Ishikawa (cell line): ENCODE measurements around the gene TEX35.
A peak's percentile ranks its signal among the peaks of the same experiment; 100 is the strongest.

Experiments used
- CEBPB ChIP-seq: IDR thresholded peaks from 2 replicates; pipeline ENCODE4 v1.6.1; 2012
- CREB1 ChIP-seq: IDR thresholded peaks from 2 replicates; pipeline ENCODE4 v1.6.1; 2012; ENCODE audit warnings: low read depth
- EGR1 ChIP-seq: IDR thresholded peaks from 2 replicates; pipeline ENCODE4 v1.6.1; 2012
- EP300 ChIP-seq: IDR thresholded peaks from 2 replicates; pipeline ENCODE4 v1.6.1; 2012; ENCODE audit warnings: borderline replicate concordance
- FOXM1 ChIP-seq: IDR thresholded peaks from 2 replicates; pipeline ENCODE4 v1.6.1; 2012; ENCODE audit warnings: low read depth, borderline replicate concordance
- NFIC ChIP-seq: IDR thresholded peaks from 2 replicates; pipeline ENCODE4 v1.6.1; 2012
- RAD21 ChIP-seq: IDR thresholded peaks from 2 replicates; pipeline ENCODE4 v1.6.1; 2012; ENCODE audit warnings: low read depth
- TAF1 ChIP-seq: IDR thresholded peaks from 2 replicates; pipeline ENCODE4 v1.6.1; 2012; ENCODE audit warnings: low read depth, mild to moderate bottlenecking
- TCF12 ChIP-seq: IDR thresholded peaks from 2 replicates; pipeline ENCODE4 v1.6.1; 2012; ENCODE audit warnings: low read depth
- TEAD4 ChIP-seq: IDR thresholded peaks from 2 replicates; pipeline ENCODE4 v1.6.1; 2012
- YY1 ChIP-seq: IDR thresholded peaks from 2 replicates; pipeline ENCODE4 v1.6.1; 2012; ENCODE audit warnings: low read depth
- ZBTB7A ChIP-seq: IDR thresholded peaks from 2 replicates; pipeline ENCODE4 v1.6.1; 2012; ENCODE audit warnings: low read depth
- TF ChIP-seq, protein P1 (sequence below): IDR thresholded peaks from 2 replicates; pipeline ENCODE4 v1.6.1; 2012; ENCODE audit warnings: low read depth, mild to moderate bottlenecking
- TF ChIP-seq, protein P2 (sequence below): IDR thresholded peaks from 2 replicates; pipeline ENCODE4 v1.6.1; 2012
- TF ChIP-seq, protein P3 (sequence below): IDR thresholded peaks from 2 replicates; pipeline ENCODE4 v1.6.1; 2012

The TEX35 gene

DNA sequence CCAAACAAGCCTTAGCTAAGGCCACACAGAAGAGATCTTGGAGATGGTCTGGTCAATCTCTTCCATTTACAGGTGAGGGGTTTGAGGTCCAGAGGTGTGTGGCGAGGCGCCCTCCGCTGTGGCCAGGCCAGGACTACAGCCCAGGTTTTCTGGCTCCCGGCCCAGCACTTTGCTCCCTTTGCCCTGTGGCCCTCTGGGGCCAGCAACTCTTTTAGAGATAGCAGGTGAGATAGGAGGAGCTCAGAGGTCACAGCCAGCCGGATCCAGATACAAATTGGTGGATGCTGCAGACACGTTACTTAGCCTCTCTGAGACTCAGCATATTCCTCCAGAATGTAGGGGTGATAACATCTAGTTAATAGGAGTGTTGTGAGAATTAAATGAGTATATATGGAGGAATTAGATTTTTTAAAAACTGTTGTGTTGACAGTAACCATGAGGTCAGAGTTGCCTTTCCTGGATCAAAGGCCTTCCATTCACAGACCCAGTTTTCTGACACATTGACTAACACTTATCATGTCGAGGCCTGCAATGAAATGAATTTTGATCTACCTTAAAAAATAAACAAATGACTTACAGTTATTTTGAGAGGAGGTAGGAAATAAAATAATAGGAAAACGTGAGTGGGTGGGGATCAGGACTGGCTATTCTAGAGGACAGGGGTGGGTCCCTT lies 16.6 kb downstream of the TEX35 start:
- TF ChIP-seq ZBTB7A (no peak), EP300 (no peak), TAF1 (no peak), YY1 (no peak), FOXM1 (no peak), NFIC (no peak), RAD21 (no peak), CEBPB (no peak)
- TF ChIP-seq, protein P1, sequence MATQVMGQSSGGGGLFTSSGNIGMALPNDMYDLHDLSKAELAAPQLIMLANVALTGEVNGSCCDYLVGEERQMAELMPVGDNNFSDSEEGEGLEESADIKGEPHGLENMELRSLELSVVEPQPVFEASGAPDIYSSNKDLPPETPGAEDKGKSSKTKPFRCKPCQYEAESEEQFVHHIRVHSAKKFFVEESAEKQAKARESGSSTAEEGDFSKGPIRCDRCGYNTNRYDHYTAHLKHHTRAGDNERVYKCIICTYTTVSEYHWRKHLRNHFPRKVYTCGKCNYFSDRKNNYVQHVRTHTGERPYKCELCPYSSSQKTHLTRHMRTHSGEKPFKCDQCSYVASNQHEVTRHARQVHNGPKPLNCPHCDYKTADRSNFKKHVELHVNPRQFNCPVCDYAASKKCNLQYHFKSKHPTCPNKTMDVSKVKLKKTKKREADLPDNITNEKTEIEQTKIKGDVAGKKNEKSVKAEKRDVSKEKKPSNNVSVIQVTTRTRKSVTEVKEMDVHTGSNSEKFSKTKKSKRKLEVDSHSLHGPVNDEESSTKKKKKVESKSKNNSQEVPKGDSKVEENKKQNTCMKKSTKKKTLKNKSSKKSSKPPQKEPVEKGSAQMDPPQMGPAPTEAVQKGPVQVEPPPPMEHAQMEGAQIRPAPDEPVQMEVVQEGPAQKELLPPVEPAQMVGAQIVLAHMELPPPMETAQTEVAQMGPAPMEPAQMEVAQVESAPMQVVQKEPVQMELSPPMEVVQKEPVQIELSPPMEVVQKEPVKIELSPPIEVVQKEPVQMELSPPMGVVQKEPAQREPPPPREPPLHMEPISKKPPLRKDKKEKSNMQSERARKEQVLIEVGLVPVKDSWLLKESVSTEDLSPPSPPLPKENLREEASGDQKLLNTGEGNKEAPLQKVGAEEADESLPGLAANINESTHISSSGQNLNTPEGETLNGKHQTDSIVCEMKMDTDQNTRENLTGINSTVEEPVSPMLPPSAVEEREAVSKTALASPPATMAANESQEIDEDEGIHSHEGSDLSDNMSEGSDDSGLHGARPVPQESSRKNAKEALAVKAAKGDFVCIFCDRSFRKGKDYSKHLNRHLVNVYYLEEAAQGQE: no peak
- TF ChIP-seq, protein P2, sequence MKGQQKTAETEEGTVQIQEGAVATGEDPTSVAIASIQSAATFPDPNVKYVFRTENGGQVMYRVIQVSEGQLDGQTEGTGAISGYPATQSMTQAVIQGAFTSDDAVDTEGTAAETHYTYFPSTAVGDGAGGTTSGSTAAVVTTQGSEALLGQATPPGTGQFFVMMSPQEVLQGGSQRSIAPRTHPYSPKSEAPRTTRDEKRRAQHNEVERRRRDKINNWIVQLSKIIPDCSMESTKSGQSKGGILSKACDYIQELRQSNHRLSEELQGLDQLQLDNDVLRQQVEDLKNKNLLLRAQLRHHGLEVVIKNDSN: no peak

DNA sequence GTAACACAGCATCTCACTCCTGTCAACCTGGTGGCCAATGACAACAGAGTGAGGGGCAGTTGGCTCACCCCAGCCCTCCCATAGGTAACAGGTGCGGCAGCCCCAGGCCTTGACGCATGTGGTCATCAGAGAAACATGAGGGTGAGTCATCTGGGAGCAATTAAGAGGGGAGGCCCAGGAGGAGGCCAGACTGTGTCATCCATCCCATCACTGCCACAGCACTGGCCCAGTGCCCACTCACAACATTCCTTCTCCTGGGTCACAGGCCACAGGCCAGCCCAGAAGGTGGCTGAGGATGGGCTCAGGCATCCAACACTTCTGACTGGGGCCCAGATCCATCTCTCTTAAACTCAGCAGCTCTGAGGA lies 17.1 kb downstream of the TEX35 start:
- TF ChIP-seq TEAD4 (peak; percentile 90), NFIC (peak; percentile 90), TAF1 (no peak), TCF12 (peak; percentile 93), FOXM1 (no peak), RAD21 (peak; percentile 3; the same call in 1 of the 2 replicates), EP300 (peak; percentile 84), ZBTB7A (no peak), CREB1 (no peak), YY1 (no peak), EGR1 (no peak), CEBPB (no peak)
- TF ChIP-seq, protein P3, sequence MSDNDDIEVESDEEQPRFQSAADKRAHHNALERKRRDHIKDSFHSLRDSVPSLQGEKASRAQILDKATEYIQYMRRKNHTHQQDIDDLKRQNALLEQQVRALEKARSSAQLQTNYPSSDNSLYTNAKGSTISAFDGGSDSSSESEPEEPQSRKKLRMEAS: peak; percentile 22; the same call in 1 of the 2 replicates
- TF ChIP-seq, protein P2: no peak
- TF ChIP-seq, protein P1: no peak

DNA sequence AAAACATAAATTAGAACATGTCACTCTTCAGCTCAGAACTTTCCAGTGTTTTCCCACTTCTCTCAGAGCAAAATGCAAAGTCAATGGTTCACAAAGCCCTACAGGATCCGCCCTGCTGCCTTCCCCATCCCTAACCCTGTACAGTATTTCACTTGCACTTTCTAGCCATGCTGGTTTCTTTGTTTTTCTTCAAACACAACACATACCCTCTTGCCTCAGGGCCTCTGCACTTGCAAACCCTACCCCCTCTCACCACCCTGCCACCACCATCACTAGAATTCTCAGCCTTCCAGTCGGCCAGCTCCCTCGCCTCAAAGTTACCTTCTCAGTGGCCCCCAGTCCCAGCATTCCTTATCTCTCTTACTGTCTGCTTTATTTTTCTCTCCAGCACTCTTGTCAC lies 17.6 kb downstream of the TEX35 start:
- TF ChIP-seq CEBPB: no peak
- no peak for TF ChIP-seq CREB1
- no peak for TF ChIP-seq YY1
- TF ChIP-seq, protein P3: no peak
- TF ChIP-seq, protein P2: no peak
- TF ChIP-seq TAF1: no peak

DNA sequence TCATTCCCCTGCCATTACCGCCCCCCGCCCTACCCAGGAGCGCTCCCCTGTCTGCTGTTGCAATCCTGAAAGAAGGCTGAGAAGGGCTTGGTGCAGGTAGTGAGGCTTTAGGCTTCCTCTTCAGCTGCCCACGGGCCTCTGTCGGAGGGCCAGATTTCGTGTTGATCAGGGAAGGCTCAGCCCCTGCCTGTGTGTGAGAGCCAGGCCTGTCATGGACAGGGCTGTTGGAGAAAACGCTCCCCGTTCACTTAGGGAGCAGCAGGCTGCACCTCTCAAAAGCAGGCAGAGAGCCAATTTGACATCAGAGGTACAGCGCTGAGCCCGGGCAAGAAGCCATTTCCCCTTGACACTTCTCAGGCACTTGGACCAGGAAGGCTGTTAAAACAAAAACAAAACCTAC lies 19.0 kb downstream of the TEX35 start:
- TF ChIP-seq, protein P2: no peak
- no peak for TF ChIP-seq TCF12
- TF ChIP-seq NFIC: 0 out of 2 replicates have a peak, but pooled peaks have one; percentile 15
- TF ChIP-seq, protein P1: no peak
- TF ChIP-seq, protein P3: 0 out of 2 replicates have a peak, but pooled peaks have one; percentile 2
